GM19395 (cell line): ENCODE data around the gene PSENEN.

Source experiments
- ATAC-seq: cut with Tn5 transposase; IDR thresholded peaks from one replicate; pipeline ENCODE4 v1.9.1; 2021; ENCODE audit warnings: mild to moderate bottlenecking, moderate library complexity; ENCODE audit not compliant: unreplicated experiment

The PSENEN gene

GRCh38 chr19:35745328-35746086 is at the start of gene PSENEN, which contains the start of gene U2AF1L4:
Gene PSENEN, plus strand, starts transcription at chr19:35745651. Its CDS starts 280 bp downstream, at chr19:35745931.
Gene U2AF1L4, minus strand, starts transcription at chr19:35745418. Its CDS starts 27 bp downstream, at chr19:35745391.
- peak; percentile 40 for ATAC-seq

GRCh38 chr19:35695895-35696422 is 49.5 kb upstream of the PSENEN start:
- ATAC-seq = no peak

GRCh38 chr19:35696835-35697234 is 48.6 kb upstream of the PSENEN start:
- no peak for ATAC-seq

GRCh38 chr19:35702223-35703012 is 43.0 kb upstream of the PSENEN start:
- ATAC-seq = peak; percentile 92

GRCh38 chr19:35703343-35703742 is 42.1 kb upstream of the PSENEN start:
- ATAC-seq = no peak

- no peak for ATAC-seq
Measured at GRCh38 chr19:35704218-35704617, 41.2 kb upstream of the PSENEN start, which contains the start of gene ZBTB32. Gene ZBTB32, plus strand, starts transcription at chr19:35704558. Its CDS starts 10,069 bp downstream, at chr19:35714627.

- no peak for ATAC-seq
Measured at GRCh38 chr19:35708391-35708790, 37.1 kb upstream of the PSENEN start.

- peak; percentile 43 for ATAC-seq
Measured at GRCh38 chr19:35710784-35711723, 34.4 kb upstream of the PSENEN start.

- ATAC-seq = no peak
Measured at GRCh38 chr19:35712567-35713505, 32.6 kb upstream of the PSENEN start.

GRCh38 chr19:35713506-35713850 is 32.0 kb upstream of the PSENEN start:
- ATAC-seq = no peak

GRCh38 chr19:35713904-35714495 is 31.5 kb upstream of the PSENEN start:
- no peak for ATAC-seq

GRCh38 chr19:35714601-35715354 is 30.7 kb upstream of the PSENEN start:
- ATAC-seq = no peak

GRCh38 chr19:35715355-35715809 is 30.1 kb upstream of the PSENEN start:
- no peak for ATAC-seq

- no peak for ATAC-seq
Measured at GRCh38 chr19:35715981-35716800, 29.3 kb upstream of the PSENEN start.

GRCh38 chr19:35716801-35717664 is 28.4 kb upstream of the PSENEN start:
- ATAC-seq = peak; percentile 56

GRCh38 chr19:35717665-35718344 is 27.6 kb upstream of the PSENEN start, which contains the start of gene KMT2B:
Gene KMT2B, plus strand, starts transcription at chr19:35718003. Its CDS starts 16 bp downstream, at chr19:35718019.
- no peak for ATAC-seq
